Stimulated activated CD4-positive, alpha-beta T cell treated with anti-CD3 and anti-CD28 coated beads, Interleukin-4, amount 100 ng/mL, for 1 hour (primary cell): ENCODE results near the gene C11orf65.

Experiments
- DNase-seq: peaks from one replicate; pipeline ENCODE4 v3.0.0-alpha.2; 2020

Gene C11orf65

GRCh38 chr11:108364159-108364558 lies 103.2 kb downstream of the C11orf65 start:
- no peak for DNase-seq

GRCh38 chr11:108351468-108351867 lies 115.9 kb downstream of the C11orf65 start:
- no peak for DNase-seq

DNA sequence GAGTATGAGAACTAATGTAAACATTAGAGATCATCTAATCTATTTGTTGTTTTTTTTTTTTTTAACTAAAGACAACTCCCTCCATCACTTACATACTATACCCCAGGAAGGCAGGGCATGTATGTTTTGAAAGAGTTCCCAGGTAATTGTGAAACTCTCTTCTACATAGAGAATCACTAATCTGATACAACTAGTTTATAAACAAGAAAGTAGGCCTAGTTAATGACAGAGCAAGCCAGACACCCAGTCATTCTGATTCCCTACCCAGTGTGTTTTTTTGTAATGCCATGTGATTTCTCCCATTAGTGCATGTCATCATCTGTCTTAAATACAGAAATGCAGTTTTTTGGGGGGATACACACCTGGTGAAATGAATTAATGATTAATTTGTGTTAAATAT lies 120.9 kb downstream of the C11orf65 start:
- no peak for DNase-seq

- no peak for DNase-seq
Observed at GRCh38 chr11:108345767-108346166, 121.6 kb downstream of the C11orf65 start.

DNA sequence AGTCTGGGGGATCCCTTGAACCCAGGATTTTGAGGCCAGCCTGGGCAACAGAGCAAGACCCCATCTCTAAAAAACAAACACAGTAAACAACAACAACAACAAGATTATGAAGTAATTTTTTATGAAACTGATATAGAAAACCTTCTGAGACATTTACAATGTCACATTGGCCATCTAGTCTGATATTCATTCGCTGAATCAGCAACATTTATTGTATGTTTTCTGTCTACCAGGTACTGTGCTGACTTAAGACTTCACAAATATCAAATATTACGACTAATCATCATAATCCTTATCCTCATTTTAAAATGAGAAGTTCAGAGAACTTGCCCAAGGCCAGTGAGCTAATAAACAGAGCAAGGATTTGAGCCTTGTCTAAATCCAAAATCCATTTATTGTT lies 123.6 kb downstream of the C11orf65 start:
- no peak for DNase-seq

GRCh38 chr11:108341654-108342053 lies 125.7 kb downstream of the C11orf65 start:
- DNase-seq, result no peak

DNA sequence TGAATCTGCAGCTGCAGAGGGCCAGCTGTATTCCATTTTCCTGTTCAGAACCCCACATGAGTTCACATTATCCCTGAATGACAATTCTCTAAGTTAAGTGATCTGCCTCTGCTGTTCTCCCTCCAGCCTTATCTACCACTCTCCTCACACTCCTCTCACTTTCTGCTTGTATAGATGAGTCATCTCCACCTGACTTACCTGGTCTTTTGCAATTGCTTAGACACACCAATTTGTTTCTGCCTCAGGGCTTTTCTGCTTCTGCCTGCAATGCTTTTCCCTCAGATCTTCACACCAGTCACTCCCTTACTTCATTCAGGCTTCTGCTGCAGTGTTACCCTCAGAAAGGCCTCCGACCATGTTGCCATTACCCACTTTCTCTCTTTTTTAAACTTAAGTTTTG lies 126.4 kb downstream of the C11orf65 start:
- no peak for DNase-seq

- DNase-seq, result no peak
Observed at GRCh38 chr11:108338750-108339149, 128.6 kb downstream of the C11orf65 start.

DNA sequence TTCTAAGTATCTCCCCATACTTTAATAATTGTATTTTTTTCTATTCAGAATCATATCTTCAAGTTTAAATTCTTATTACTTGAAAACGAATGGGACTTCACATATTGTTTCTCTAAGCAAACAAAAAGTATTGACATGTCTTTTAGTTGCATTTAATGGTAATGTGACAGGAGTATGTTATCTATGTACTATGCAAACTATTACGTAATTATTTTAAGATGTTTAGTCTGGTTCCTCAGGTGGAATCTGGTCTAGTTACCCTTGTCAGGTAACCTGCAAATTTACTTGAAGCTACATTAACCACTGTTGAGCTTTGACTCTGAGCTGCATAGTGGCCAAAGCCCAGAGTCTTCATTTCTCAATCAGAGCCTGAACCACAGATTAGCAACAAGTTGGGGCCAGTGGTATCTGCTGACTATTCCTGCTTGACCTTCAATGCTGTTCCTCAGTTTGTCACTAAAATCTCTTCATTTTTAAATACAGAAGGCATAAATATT lies 133.9 kb downstream of the C11orf65 start:
- no peak for DNase-seq
